ENCODE results near the gene CTSH.

Gene CTSH

GRCh38 chr15:78944669-78945407 lies at the start of gene CTSH:
Gene CTSH (minus strand): TSS chr15:78945046. CDS start chr15:78944981, 65 bp downstream.
- peak; percentile 91 for ATAC-seq
- peak within 1 kb of the TSS; percentile 98 for H3K4me3 Mint-ChIP-seq
- H3K27me3 Mint-ChIP-seq: no peaks in the 10 kb centered on the region
- peaks cover 32% of the 10 kb centered on the region for H3K36me3 Mint-ChIP-seq
- H3K27ac Mint-ChIP-seq: peak within 1 kb of the TSS; percentile 93
- H3K4me1 Mint-ChIP-seq: peaks cover 27% of the 10 kb centered on the region
- no peaks in the 10 kb centered on the region for H3K9me3 Mint-ChIP-seq

GRCh38 chr15:78993931-78994530 lies 49.2 kb upstream of the CTSH start:
- no peak for ATAC-seq
- Mint-ChIP-seq H3K4me1 (peaks cover 20% of the 10 kb centered on the region), H3K4me3 (no peak overlapping the region), H3K36me3 (peaks cover 25% of the 10 kb centered on the region), H3K9me3 (peaks cover 3% of the 10 kb centered on the region), H3K27me3 (no peaks in the 10 kb centered on the region), H3K27ac (peak overlapping the region; percentile 44)

- Mint-ChIP-seq H3K4me1 (peaks cover 25% of the 10 kb centered on the region), H3K27ac (peak overlapping the region; percentile 44)
- no peak for ATAC-seq
Measured at GRCh38 chr15:78993257-78993930, 48.5 kb upstream of the CTSH start.

GRCh38 chr15:78992416-78993256 lies 47.8 kb upstream of the CTSH start:
- ATAC-seq: no peak
- H3K27ac Mint-ChIP-seq: peak overlapping the region; percentile 44

More at GRCh38 chr15:78993257-78993930, 48.5 kb upstream of the CTSH start:
- Mint-ChIP-seq H3K4me3 (no peak overlapping the region), H3K36me3 (peaks cover 25% of the 10 kb centered on the region), H3K9me3 (peaks cover 3% of the 10 kb centered on the region), H3K27me3 (no peaks in the 10 kb centered on the region)

GRCh38 chr15:78991879-78992278 lies 47.0 kb upstream of the CTSH start:
- peaks cover 35% of the 10 kb centered on the region for H3K4me1 Mint-ChIP-seq
- no peak for ATAC-seq

More at GRCh38 chr15:78992416-78993256, 47.8 kb upstream of the CTSH start:
- Mint-ChIP-seq H3K27me3 (no peaks in the 10 kb centered on the region), H3K9me3 (peaks cover 3% of the 10 kb centered on the region), H3K4me1 (peaks cover 32% of the 10 kb centered on the region), H3K36me3 (peaks cover 25% of the 10 kb centered on the region), H3K4me3 (no peak overlapping the region)

GRCh38 chr15:78991476-78991875 lies 46.6 kb upstream of the CTSH start:
- H3K9me3 Mint-ChIP-seq: peaks cover 3% of the 10 kb centered on the region
- no peak overlapping the region for H3K4me3 Mint-ChIP-seq
- H3K27ac Mint-ChIP-seq: no peak overlapping the region
- peaks cover 35% of the 10 kb centered on the region for H3K4me1 Mint-ChIP-seq
- ATAC-seq: no peak
- H3K36me3 Mint-ChIP-seq: peaks cover 25% of the 10 kb centered on the region
- no peaks in the 10 kb centered on the region for H3K27me3 Mint-ChIP-seq

More at GRCh38 chr15:78991879-78992278, 47.0 kb upstream of the CTSH start:
- H3K27ac Mint-ChIP-seq: peak overlapping the region; percentile 44
- H3K4me3 Mint-ChIP-seq: no peak overlapping the region
- no peaks in the 10 kb centered on the region for H3K27me3 Mint-ChIP-seq
- peaks cover 25% of the 10 kb centered on the region for H3K36me3 Mint-ChIP-seq
- H3K9me3 Mint-ChIP-seq: peaks cover 3% of the 10 kb centered on the region

GRCh38 chr15:78990278-78990677 lies 45.4 kb upstream of the CTSH start:
- H3K36me3 Mint-ChIP-seq: peaks cover 25% of the 10 kb centered on the region
- H3K9me3 Mint-ChIP-seq: peaks cover 3% of the 10 kb centered on the region
- H3K27me3 Mint-ChIP-seq: no peaks in the 10 kb centered on the region
- H3K4me3 Mint-ChIP-seq: no peak overlapping the region
- no peak overlapping the region for H3K27ac Mint-ChIP-seq
- no peak for ATAC-seq
- H3K4me1 Mint-ChIP-seq: peaks cover 35% of the 10 kb centered on the region

GRCh38 chr15:78989701-78990240 lies 44.9 kb upstream of the CTSH start:
- Mint-ChIP-seq H3K4me1 (peaks cover 35% of the 10 kb centered on the region), H3K4me3 (no peak overlapping the region), H3K9me3 (peaks cover 3% of the 10 kb centered on the region), H3K36me3 (peaks cover 25% of the 10 kb centered on the region), H3K27ac (no peak overlapping the region), H3K27me3 (no peaks in the 10 kb centered on the region)
- no peak for ATAC-seq

- peak; percentile 74 for ATAC-seq
- Mint-ChIP-seq H3K4me3 (no peak overlapping the region), H3K4me1 (peaks cover 39% of the 10 kb centered on the region), H3K9me3 (peaks cover 3% of the 10 kb centered on the region), H3K36me3 (peaks cover 35% of the 10 kb centered on the region), H3K27ac (peak overlapping the region; percentile 83), H3K27me3 (no peaks in the 10 kb centered on the region)
Measured at GRCh38 chr15:78988361-78988911, 43.6 kb upstream of the CTSH start.

- no peak overlapping the region for H3K4me3 Mint-ChIP-seq
- no peak for ATAC-seq
- peaks cover 32% of the 10 kb centered on the region for H3K36me3 Mint-ChIP-seq
- H3K4me1 Mint-ChIP-seq: peaks cover 37% of the 10 kb centered on the region
- no peaks in the 10 kb centered on the region for H3K27me3 Mint-ChIP-seq
- H3K27ac Mint-ChIP-seq: peak overlapping the region; percentile 83
- H3K9me3 Mint-ChIP-seq: no peaks in the 10 kb centered on the region
Measured at GRCh38 chr15:78987556-78988360, 42.9 kb upstream of the CTSH start.

- peaks cover 23% of the 10 kb centered on the region for H3K36me3 Mint-ChIP-seq
- H3K27ac Mint-ChIP-seq: no peak overlapping the region
- no peak for ATAC-seq
- peaks cover 34% of the 10 kb centered on the region for H3K4me1 Mint-ChIP-seq
- no peaks in the 10 kb centered on the region for H3K27me3 Mint-ChIP-seq
- no peak overlapping the region for H3K4me3 Mint-ChIP-seq
- no peaks in the 10 kb centered on the region for H3K9me3 Mint-ChIP-seq
Measured at GRCh38 chr15:78985859-78986475, 41.1 kb upstream of the CTSH start.

- ATAC-seq: no peak
- Mint-ChIP-seq H3K4me1 (peaks cover 48% of the 10 kb centered on the region), H3K9me3 (no peaks in the 10 kb centered on the region), H3K4me3 (no peak overlapping the region), H3K36me3 (peaks cover 13% of the 10 kb centered on the region), H3K27me3 (no peaks in the 10 kb centered on the region), H3K27ac (no peak overlapping the region)
Measured at GRCh38 chr15:78984041-78984440, 39.2 kb upstream of the CTSH start.

- Mint-ChIP-seq H3K4me3 (no peak overlapping the region), H3K36me3 (peaks cover 13% of the 10 kb centered on the region), H3K27me3 (no peaks in the 10 kb centered on the region), H3K27ac (no peak overlapping the region), H3K9me3 (no peaks in the 10 kb centered on the region), H3K4me1 (peaks cover 49% of the 10 kb centered on the region)
- ATAC-seq: no peak
Measured at GRCh38 chr15:78983146-78983918, 38.5 kb upstream of the CTSH start.
